ENCODE measurements around the gene PDZD4. TPM values are rescaled to one million over a fixed set of nuclear protein-coding genes. Genes with fewer than 3 reads are reported as not detected.

PDZD4 gene
- total RNA-seq, 6 experiments from 2014 or later = not detected

DNA sequence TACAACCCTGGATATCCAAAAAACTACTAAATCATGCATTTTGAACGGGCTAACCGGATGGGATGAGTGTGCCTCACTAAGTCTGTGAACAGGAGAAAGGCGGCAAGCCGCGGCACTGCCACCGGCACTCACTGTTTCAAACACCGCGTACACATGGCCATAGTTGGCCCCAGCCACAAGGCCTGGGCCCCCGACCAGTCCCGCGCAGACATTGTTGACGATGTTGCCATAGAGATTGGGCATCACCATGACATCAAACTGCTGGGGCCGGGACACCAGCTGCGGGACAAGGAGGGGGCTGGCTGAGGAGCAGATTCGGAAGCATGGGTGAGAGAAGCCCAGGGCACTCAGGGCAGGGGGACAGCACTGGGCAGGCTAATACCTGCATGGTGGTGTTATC is 43.7 kb downstream of the PDZD4 start:
- Mint-ChIP-seq H3K4me1 (ENCODE audit: low read depth) (no peaks in the 10 kb centered on the region), H3K36me3 (ENCODE audit: low read depth) (no peaks in the 10 kb centered on the region), H3K9me3 (no peaks in the 10 kb centered on the region), H3K4me3 (no peak overlapping the region), H3K27me3 (ENCODE audit: insufficient read depth) (peaks cover 4% of the 10 kb centered on the region), H3K27ac (no peak overlapping the region)
- TF ChIP-seq, protein P1, sequence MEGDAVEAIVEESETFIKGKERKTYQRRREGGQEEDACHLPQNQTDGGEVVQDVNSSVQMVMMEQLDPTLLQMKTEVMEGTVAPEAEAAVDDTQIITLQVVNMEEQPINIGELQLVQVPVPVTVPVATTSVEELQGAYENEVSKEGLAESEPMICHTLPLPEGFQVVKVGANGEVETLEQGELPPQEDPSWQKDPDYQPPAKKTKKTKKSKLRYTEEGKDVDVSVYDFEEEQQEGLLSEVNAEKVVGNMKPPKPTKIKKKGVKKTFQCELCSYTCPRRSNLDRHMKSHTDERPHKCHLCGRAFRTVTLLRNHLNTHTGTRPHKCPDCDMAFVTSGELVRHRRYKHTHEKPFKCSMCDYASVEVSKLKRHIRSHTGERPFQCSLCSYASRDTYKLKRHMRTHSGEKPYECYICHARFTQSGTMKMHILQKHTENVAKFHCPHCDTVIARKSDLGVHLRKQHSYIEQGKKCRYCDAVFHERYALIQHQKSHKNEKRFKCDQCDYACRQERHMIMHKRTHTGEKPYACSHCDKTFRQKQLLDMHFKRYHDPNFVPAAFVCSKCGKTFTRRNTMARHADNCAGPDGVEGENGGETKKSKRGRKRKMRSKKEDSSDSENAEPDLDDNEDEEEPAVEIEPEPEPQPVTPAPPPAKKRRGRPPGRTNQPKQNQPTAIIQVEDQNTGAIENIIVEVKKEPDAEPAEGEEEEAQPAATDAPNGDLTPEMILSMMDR (IDR thresholded peaks at IDR 0.05) = no peak
- no peak for DNase-seq

DNA sequence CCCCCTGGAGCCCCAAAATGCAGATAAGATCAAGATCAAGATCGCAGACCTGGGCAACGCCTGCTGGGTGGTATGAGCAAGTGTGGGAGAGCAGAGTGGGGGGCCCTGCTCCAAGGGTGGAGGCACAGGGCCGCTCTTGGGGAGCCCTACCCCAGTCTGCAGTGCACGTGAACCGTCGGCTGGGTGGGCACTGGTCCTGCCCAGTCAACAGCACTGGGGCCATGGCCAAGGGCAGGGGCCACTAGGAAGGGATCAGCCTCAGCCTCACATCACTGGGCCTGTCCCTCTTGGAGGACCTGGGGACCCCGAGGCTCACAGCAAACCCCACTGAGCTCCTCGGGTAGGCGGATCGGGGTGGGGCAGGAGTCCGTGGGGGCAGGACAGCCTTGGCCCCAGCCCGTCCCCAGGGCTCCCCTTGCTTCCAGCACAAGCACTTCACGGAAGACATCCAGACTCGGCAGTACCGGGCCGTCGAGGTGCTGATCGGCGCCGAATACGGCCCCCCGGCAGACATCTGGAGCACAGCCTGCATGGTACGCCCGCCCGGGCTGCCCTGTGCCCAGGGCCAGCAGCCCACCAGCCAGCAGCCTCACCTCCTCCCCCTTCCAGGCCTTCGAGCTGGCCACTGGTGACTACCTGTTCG is 45.9 kb downstream of the PDZD4 start:
- no peaks in the 10 kb centered on the region for H3K9me3 Mint-ChIP-seq
- H3K36me3 Mint-ChIP-seq (ENCODE audit: low read depth) = no peaks in the 10 kb centered on the region
- no peak overlapping the region for H3K4me3 Mint-ChIP-seq
- peaks cover 4% of the 10 kb centered on the region for H3K27me3 Mint-ChIP-seq (ENCODE audit: insufficient read depth)
- no peak overlapping the region for H3K27ac Mint-ChIP-seq
- no peak for DNase-seq
- peaks cover 7% of the 10 kb centered on the region for H3K4me1 Mint-ChIP-seq (ENCODE audit: low read depth)
- TF ChIP-seq, protein P1 (IDR thresholded peaks at IDR 0.05) = no peak

DNA sequence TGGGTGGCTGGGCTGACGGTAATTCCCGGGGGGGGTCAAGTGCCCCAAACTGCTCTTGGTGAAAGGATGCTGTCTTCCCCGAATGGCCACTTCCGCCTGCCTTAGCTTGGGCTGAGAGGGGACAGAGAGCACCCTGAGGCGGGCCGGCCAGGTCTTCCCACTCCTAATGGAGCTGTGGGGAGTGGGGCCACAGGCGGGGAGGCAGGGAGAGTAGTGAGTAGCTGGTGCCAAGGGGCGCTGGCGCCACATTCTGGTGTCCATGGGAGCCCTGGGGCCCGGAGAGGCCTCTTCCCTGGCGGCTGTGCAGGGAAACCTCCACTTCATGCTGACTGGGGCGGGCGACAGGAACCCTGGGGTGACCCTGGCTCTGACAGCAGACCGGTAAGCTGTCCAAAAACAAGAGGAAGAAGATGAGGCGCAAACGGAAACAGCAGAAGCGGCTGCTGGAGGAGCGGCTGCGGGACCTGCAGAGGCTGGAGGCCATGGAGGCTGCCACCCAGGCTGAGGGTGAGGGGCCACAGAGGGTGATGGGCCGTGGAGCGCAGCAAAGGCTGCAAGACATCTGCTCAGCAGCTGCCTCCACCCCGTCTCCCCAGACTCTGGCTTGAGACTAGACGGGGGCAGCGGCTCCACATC is 46.8 kb downstream of the PDZD4 start:
- Mint-ChIP-seq H3K9me3 (no peaks in the 10 kb centered on the region), H3K27me3 (ENCODE audit: insufficient read depth) (peaks cover 4% of the 10 kb centered on the region), H3K27ac (no peak overlapping the region), H3K4me3 (no peak overlapping the region), H3K36me3 (ENCODE audit: low read depth) (no peaks in the 10 kb centered on the region), H3K4me1 (ENCODE audit: low read depth) (peaks cover 7% of the 10 kb centered on the region)
- TF ChIP-seq, protein P1 (IDR thresholded peaks at IDR 0.05) = no peak
- no peak for DNase-seq

DNA sequence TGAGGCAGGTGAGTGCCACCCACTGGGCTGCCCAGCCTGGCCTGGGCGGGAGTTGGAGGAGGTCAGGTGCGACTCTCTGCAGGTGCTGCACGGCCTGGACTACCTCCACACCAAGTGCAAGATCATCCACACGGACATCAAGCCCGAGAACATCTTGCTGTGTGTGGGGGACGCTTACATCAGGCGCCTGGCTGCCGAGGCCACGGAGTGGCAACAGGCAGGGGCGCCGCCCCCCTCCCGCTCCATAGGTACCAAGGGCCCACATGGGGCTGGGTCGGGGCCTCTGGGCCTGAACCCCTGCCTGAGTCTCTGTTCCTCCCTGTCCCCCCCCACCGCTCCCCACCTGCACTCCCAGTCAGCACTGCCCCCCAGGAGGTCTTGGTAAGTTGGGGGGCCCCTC is 47.5 kb downstream of the PDZD4 start:
- DNase-seq = no peak
- H3K9me3 Mint-ChIP-seq = no peaks in the 10 kb centered on the region
- no peak overlapping the region for H3K4me3 Mint-ChIP-seq
- peaks cover 7% of the 10 kb centered on the region for H3K4me1 Mint-ChIP-seq (ENCODE audit: low read depth)
- H3K27me3 Mint-ChIP-seq (ENCODE audit: insufficient read depth) = peaks cover 4% of the 10 kb centered on the region
- no peak overlapping the region for H3K27ac Mint-ChIP-seq
- TF ChIP-seq, protein P1 (IDR thresholded peaks at IDR 0.05) = no peak
- no peaks in the 10 kb centered on the region for H3K36me3 Mint-ChIP-seq (ENCODE audit: low read depth)

DNA sequence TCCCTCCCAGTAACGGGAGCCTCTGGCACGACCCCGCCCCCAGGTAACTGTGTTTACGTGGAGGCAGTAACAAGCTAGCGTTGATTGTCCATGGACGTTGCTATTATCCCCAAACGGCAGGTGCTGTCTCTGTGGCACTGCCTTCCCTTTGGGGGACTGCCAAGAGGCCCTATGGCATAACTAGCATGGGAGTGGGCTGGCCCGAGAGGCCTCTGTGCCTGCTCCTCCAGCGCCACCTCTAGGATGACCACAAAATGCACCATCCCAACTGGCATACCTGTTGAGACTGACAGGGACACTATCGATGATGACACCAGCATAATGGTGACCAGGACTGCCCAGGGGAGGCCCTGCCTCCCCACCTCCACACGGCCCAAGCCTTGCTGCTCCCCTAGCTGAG is 48.0 kb downstream of the PDZD4 start:
- Mint-ChIP-seq H3K27me3 (ENCODE audit: insufficient read depth) (peaks cover 4% of the 10 kb centered on the region), H3K36me3 (ENCODE audit: low read depth) (no peaks in the 10 kb centered on the region), H3K27ac (no peak overlapping the region), H3K4me1 (ENCODE audit: low read depth) (peaks cover 7% of the 10 kb centered on the region), H3K4me3 (no peak overlapping the region), H3K9me3 (no peaks in the 10 kb centered on the region)
- TF ChIP-seq, protein P1 (IDR thresholded peaks at IDR 0.05) = no peak
- no peak for DNase-seq
